DMS 273 (cell line): ENCODE data around the gene ABCE1.

Experiments used
- DNase-seq: peaks from one replicate; lab custom pipeline; 2025; ENCODE audit not compliant: unreplicated experiment; lab: John Stamatoyannopoulos, UW

ABCE1 gene

GRCh38 chr4:145097821-145098674 lies at the start of gene ABCE1, which contains the start of gene ANAPC10:
Gene ABCE1, plus strand, starts transcription at chr4:145098311. Its CDS starts 6,102 bp downstream, at chr4:145104413.
Gene ANAPC10, minus strand, starts transcription at chr4:145098196. Its CDS starts 2,097 bp downstream, at chr4:145096099.
- DNase-seq = peak; percentile 99

DNA sequence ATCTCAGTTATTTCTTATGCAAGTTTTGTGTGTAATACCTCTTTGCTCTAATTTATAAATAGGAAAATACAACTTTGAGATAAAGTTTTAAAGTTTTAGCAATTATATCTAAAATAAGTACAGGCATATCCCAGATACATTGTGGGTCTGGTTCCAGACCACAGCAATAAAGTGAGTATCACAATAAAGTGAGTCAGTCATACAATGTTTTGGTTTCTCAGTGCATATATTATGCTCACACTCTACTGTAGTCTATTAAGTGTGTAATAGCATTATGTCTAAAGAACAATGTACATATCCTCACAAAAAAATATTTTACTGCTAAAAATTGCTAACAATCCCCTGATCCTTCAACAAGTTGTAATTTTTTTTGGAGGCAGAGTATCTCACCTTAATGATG lies 49.3 kb upstream of the ABCE1 start:
- no peak for DNase-seq

- no peak for DNase-seq
Measured at GRCh38 chr4:145049241-145049640, 48.9 kb upstream of the ABCE1 start.

GRCh38 chr4:145055533-145056257 lies 42.4 kb upstream of the ABCE1 start:
- DNase-seq = no peak

DNA sequence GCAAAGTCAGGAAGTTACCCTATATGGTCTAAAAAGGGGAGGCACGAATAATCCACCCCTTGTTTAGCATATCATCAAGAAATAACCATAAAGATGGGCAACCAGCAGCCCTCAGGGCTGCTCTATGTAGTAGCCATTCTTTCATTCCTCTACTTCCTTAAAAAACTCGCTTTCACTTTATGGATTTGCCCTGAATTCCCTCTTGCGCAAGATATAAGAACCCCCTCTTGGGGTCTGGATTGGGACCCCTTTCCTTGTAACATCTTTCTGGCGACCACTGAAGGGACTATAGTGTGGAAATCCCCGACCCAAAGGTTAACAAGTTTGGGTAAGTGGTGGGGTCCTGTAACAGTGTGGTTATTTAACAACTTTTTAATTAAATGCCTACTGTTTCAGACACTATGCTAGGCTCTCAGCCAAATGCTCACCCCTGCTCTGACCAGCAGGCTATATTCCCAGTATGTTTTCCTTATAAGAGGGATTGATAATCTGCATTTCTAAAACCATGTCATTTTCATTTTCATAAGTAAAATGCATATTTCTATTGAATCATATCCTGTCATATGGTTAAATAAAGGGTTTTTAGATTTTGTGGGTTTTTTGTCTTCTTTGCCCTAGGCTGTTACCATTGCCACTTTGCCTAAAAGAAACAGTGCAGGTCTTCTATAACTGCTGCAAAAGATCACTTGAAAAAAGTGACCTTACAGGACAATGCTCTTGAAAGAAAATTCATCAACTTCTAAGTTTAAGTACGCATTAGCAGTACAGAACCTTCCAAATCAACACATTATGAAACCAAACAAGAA lies 41.6 kb upstream of the ABCE1 start:
- DNase-seq = no peak

- DNase-seq = no peak
Measured at GRCh38 chr4:145058256-145058655, 39.9 kb upstream of the ABCE1 start.

GRCh38 chr4:145061318-145061920 lies 36.7 kb upstream of the ABCE1 start:
- peak; percentile 47 for DNase-seq

DNA sequence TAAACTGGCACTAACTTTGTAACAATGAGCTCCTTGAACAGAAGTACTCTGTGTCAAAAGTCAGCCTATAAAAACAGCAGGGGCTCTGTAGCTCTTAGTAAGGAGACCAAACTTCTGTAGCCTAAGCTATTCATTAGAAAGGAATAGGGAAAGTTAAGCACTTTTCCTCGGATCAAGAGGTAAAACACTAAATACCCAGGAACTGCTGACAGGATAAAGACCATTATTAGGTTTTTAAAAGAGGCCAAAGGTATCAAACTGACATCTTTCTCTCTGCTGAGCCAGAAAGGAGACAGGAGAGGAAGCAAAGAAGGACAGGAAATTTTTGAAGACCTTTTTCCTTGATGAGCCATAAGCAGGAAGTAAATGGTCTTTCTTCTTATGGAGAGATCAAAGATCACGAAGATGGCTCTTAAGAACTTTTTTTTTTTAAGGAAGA lies 32.0 kb upstream of the ABCE1 start:
- no peak for DNase-seq

DNA sequence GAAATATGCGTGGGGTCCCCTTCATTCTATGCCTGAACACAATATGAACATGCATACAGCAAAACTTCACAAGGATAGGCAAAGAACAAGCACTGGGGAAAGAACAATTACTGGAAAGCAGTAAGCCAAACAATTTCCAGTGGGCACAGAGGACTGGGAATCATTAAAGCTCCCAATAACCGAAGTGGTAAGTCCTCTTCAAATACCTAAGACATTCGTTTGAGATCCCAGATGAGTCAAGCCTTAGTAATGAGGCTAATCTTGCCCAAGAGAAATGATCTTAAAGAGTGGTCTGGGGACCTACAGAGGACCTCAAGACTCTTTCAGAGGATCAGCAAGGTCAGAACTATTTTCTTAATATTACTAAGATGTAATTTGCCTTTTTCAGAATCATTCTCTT lies 28.8 kb upstream of the ABCE1 start:
- no peak for DNase-seq

- DNase-seq = no peak
Measured at GRCh38 chr4:145071560-145071959, 26.6 kb upstream of the ABCE1 start.

DNA sequence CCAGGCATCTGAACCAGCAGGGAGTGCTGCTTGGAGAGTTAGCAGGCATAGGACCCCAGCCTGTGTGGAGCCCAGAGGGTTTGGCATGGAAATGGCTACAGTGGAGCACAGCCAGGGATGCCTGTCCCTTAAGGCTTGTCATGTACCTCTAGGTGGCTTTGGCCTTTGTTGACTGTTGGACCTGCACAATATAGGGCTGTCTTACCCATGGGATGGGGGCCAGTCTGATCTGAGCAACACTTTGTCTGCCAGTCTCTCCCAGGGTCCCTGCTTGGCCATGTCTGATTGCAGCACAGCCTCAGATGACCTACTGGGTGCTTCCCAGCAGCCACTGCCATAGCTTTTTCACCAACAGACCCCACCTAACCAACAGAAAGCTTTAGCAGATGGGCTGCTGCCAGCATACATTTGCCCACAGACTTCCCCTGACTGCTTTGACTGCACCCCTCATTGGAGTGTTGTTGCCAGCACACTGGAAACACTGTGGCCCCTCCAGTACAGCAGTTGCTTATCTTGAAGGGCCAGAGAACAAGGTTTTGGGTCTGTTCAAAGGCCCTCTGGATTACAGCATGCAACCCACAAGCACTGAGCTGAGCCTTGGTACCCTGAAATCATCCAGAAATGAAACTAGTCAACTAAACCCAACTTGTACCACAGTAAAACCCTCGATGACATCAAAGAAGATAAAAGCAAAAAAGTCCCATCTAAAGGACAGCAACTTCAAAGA lies 22.2 kb upstream of the ABCE1 start:
- no peak for DNase-seq

DNA sequence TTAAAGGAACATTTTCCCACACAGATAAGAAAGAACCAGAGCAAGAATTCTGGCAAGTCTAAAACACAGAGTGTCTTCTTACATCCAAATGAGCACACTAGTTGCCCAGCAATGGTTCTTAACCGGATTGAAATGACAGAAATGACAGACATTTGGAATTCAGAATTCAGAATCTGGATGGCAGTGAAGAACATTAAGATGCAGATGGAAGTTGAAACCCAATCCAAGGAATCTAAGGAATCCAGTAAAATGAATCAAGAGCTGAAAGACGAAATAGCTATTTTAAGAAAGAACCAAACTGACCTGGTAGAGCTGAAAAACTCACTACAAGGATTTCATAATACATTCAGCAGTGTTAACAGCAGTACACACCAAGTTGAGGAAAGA lies 21.6 kb upstream of the ABCE1 start:
- no peak for DNase-seq

DNA sequence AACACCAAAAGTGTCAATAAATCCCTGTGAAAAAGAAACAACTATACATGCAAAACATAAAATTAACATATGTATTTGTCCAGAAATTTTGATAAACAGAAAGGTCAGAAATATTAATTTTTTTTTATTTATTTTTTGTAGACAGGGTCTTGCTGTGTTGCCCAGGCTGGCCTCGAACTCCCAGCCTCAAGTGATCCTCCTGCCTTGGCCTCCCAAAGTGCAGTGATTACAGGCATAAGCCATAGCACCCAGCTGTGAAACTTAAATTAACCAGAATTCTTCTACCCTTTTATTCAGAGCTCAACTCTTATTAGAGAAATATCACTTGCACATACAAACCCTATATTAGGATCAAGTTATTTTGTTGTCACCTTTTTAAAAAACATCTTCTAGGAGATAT lies 16.4 kb upstream of the ABCE1 start:
- no peak for DNase-seq

GRCh38 chr4:145083891-145084605 lies 14.1 kb upstream of the ABCE1 start:
- DNase-seq = no peak

DNA sequence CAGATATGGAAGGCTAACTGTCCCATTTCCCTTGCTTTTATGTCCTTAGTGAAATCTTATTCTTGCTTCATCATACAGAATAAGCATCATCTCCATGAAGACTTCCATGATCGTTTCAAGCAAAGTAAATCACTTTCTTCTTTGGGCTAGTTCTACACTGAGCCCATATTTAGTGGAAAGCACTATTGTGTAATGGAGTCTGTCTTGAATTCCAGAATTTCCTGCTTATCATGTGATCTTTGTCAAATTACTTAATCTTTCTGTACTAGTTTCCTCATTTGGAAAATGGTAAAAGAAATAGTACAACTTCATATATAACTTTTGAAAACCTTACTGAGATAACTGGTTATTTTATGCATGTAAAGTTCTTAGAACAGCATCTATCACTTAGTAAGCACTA lies 7.7 kb upstream of the ABCE1 start:
- DNase-seq = no peak

GRCh38 chr4:145093638-145094037 lies 4.5 kb upstream of the ABCE1 start:
- no peak for DNase-seq

- peak; percentile 35 for DNase-seq
Measured at GRCh38 chr4:145097331-145097820, 735 bp upstream of the ABCE1 start.

- DNase-seq = peak; percentile 65
Measured at GRCh38 chr4:145098675-145099037, 545 bp downstream of the ABCE1 start.

DNA sequence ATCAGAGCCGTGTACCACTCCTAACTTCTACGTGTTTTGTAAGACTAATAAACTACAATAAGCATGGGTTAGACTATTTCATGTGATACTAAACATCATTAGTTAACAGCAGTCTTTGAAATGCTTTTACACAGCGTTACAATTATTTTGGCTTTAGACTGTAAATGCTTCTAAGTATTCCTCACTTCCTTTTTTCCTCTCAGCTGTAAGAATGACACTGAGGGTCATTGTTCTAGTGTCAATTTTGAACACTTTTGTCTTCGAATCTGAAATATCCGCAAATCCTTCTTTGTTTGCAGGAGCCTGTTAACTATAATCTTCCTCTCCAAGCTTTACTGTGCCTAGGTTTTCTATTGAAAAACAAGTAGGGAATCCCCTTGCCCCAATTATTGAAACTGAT lies 1.5 kb downstream of the ABCE1 start:
- peak; percentile 2 for DNase-seq

- DNase-seq = peak; percentile 4
Measured at GRCh38 chr4:145101091-145101490, 3.0 kb downstream of the ABCE1 start.
